Neural progenitor cell (in vitro differentiated cells): ENCODE results near the gene NEU2. TPM values are rescaled to one million over a fixed set of nuclear protein-coding genes. Genes with fewer than 3 reads are reported as not detected.
"Not testable (repeated sequence)": the region's sequence is repeated elsewhere in the genome, so short reads cannot be mapped to it uniquely, and the experiment has no call there.

Experiments used
- DNase-seq: peaks from one replicate; pipeline ENCODE4 v3.0.0-alpha.2; 2016; ENCODE audit warnings: low spot score
- H2AFZ ChIP-seq: fragments of 200-600 bp; sonication (generic); replicated peaks from 2 replicates; pipeline ENCODE4 v1.6.1; 2016; ENCODE audit warnings: antibody characterized with exemption
- H3F3A ChIP-seq: fragments of 200-600 bp; sonication (generic); 2 replicates; pipeline ENCODE4 v1.6.1; 2016; ENCODE audit warnings: antibody characterized with exemption, low read depth
- H3K27ac ChIP-seq: fragments of 200-600 bp; sonication (generic); 2 replicates; pipeline ENCODE4 v1.5.1; 2016; ENCODE audit warnings: mild to moderate bottlenecking
- H3K27me3 ChIP-seq: fragments of 200-600 bp; sonication (generic); 2 replicates; pipeline ENCODE4 v1.6.1; 2016; ENCODE audit warnings: mild to moderate bottlenecking, moderate library complexity
- H3K36me3 ChIP-seq: fragments of 200-600 bp; sonication (generic); 2 replicates; pipeline ENCODE4 v1.5.1; 2016
- H3K4me1 ChIP-seq: fragments of 200-600 bp; sonication (generic); 2 replicates; pipeline ENCODE4 v1.6.1; 2016; ENCODE audit warnings: mixed run types
- H3K4me2 ChIP-seq: fragments of 200-600 bp; sonication (generic); 2 replicates; pipeline ENCODE4 v1.6.1; 2016
- H3K4me3 ChIP-seq: fragments of 200-600 bp; sonication (generic); 2 replicates; pipeline ENCODE4 v1.5.1; 2016
- H3K79me2 ChIP-seq: fragments of 200-600 bp; sonication (generic); 2 replicates; pipeline ENCODE4 v1.6.1; 2016; ENCODE audit warnings: low read depth
- H3K9ac ChIP-seq: fragments of 200-600 bp; sonication (generic); 2 replicates; pipeline ENCODE4 v1.6.1; 2016
- H3K9me3 ChIP-seq: fragments of 200-600 bp; sonication (generic); 2 replicates; pipeline ENCODE4 v1.5.1; 2016; ENCODE audit warnings: low read depth
- H4K20me1 ChIP-seq: fragments of 200-600 bp; sonication (generic); 2 replicates; pipeline ENCODE4 v1.6.1; 2016; ENCODE audit warnings: low read depth
- H3K27ac Mint-ChIP-seq: 3 replicates; pipeline ENCODE4 v1.8.0; 2021; ENCODE audit warnings: mixed read lengths
- H3K27me3 Mint-ChIP-seq: 2 replicates; pipeline ENCODE4 v1.8.0; 2022; ENCODE audit warnings: low read depth, mild to moderate bottlenecking, inconsistent platforms, moderate library complexity, mixed read lengths; ENCODE audit not compliant: insufficient read depth
- H3K36me3 Mint-ChIP-seq: 3 replicates; pipeline ENCODE4 v1.8.0; 2021; ENCODE audit warnings: mixed read lengths
- H3K4me1 Mint-ChIP-seq: 3 replicates; pipeline ENCODE4 v1.8.0; 2021; ENCODE audit warnings: mixed read lengths
- H3K4me3 Mint-ChIP-seq: 3 replicates; pipeline ENCODE4 v1.8.0; 2021; ENCODE audit warnings: mild to moderate bottlenecking, moderate library complexity, mixed read lengths
- H3K9me3 Mint-ChIP-seq: 3 replicates; pipeline ENCODE4 v1.8.0; 2020; ENCODE audit warnings: mixed read lengths
- EZH2 ChIP-seq: fragments of 200-600 bp; sonication (generic); IDR thresholded peaks from 2 replicates; pipeline ENCODE4 v1.6.1; 2017; ENCODE audit warnings: antibody characterized with exemption, mild to moderate bottlenecking, moderate library complexity
- EZH2phosphoT487 ChIP-seq: fragments of 200-600 bp; sonication (generic); IDR thresholded peaks from 2 replicates; pipeline ENCODE4 v1.6.1; 2017; ENCODE audit warnings: antibody characterized with exemption
- total RNA-seq: library from RNA; depleted of rRNA; stranded (reverse); fragments of >200 nt; gene quantifications from 2 replicates; pipeline ENCODE4 v1.2.3, GENCODE V29; 2015; ENCODE audit warnings: low replicate concordance
- TF ChIP-seq, protein P1 (sequence below): fragments of 200-600 bp; sonication (generic); IDR thresholded peaks from 2 replicates; pipeline ENCODE4 v1.5.1; 2017; ENCODE audit warnings: antibody characterized with exemption, mild to moderate bottlenecking

The NEU2 gene
- total RNA-seq, 1 donor from 2014 or later: not detected

DNA sequence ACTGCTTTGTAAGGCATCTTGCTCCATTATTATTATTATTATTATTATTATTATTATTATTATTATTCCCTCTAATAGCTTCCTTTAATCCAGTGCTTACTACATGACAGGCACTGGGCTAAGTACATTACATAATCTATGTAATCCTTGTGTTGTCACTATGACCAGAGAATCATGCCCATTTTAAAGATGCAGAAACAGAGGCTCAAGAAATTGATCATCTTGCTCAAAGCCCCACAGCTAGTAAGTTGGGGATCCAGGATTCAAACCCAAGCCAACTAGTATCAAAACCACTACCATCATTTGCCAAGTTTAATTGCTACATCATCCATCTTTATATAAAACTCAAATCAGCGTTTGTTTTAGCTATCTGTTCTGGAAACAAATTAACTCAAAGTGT is 18.8 kb upstream of the NEU2 start:
- H3K4me1 Mint-ChIP-seq: no peaks in the 10 kb centered on the region
- H3K4me3 Mint-ChIP-seq: no peak overlapping the region
- Histone ChIP-seq H3K27me3 (no peaks in the 10 kb centered on the region), H3K79me2 (no peaks in the 10 kb centered on the region), H2AFZ (no peak overlapping the region), H3K4me1 (no peaks in the 10 kb centered on the region), H3F3A (no peaks in the 10 kb centered on the region), H3K4me3 (no peak overlapping the region), H3K9ac (no peak overlapping the region), H3K4me2 (no peak overlapping the region), H3K27ac (no peak overlapping the region), H3K9me3 (no peaks in the 10 kb centered on the region), H3K36me3 (no peaks in the 10 kb centered on the region), H4K20me1 (no peaks in the 10 kb centered on the region)
- no peak overlapping the region for H3K27ac Mint-ChIP-seq
- no peak for TF ChIP-seq EZH2phosphoT487
- TF ChIP-seq EZH2: no peak
- TF ChIP-seq, protein P1, sequence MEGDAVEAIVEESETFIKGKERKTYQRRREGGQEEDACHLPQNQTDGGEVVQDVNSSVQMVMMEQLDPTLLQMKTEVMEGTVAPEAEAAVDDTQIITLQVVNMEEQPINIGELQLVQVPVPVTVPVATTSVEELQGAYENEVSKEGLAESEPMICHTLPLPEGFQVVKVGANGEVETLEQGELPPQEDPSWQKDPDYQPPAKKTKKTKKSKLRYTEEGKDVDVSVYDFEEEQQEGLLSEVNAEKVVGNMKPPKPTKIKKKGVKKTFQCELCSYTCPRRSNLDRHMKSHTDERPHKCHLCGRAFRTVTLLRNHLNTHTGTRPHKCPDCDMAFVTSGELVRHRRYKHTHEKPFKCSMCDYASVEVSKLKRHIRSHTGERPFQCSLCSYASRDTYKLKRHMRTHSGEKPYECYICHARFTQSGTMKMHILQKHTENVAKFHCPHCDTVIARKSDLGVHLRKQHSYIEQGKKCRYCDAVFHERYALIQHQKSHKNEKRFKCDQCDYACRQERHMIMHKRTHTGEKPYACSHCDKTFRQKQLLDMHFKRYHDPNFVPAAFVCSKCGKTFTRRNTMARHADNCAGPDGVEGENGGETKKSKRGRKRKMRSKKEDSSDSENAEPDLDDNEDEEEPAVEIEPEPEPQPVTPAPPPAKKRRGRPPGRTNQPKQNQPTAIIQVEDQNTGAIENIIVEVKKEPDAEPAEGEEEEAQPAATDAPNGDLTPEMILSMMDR: no peak
- H3K36me3 Mint-ChIP-seq: no peaks in the 10 kb centered on the region
- DNase-seq: no peak
- peaks cover 3% of the 10 kb centered on the region for H3K27me3 Mint-ChIP-seq
- H3K9me3 Mint-ChIP-seq: peaks cover 6% of the 10 kb centered on the region

DNA sequence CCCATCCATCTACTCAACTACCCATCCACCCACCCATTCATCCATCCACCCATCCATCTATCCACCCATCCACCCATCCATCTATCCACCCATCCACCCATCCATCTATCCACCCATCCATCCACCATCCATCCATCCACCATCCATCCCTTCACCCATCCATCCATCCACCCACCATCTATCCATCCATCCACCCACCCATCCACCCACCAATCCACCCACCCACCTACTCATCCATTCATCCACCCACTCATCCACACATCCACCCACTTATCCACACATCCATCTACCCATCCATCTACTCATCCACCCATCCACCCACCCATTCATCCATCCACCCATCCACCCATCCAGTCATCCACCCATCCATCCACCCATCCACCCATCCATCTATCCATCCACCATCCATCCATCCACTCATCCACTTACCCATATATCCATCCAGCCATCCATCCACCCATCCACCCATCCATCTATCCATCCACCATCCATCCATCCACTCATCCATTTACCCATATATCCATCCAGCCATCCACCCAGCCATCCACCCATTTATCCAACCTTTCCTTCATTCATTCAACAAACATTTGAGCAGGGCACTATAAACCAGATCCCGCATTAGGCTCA is 17.3 kb upstream of the NEU2 start:
- H3K4me3 Mint-ChIP-seq: no peak overlapping the region
- Histone ChIP-seq H2AFZ (no peak overlapping the region), H3K36me3 (no peaks in the 10 kb centered on the region), H3F3A (no peaks in the 10 kb centered on the region), H3K4me1 (no peaks in the 10 kb centered on the region), H3K27ac (no peak overlapping the region), H3K79me2 (no peaks in the 10 kb centered on the region), H3K9ac (no peak overlapping the region), H3K27me3 (no peaks in the 10 kb centered on the region), H3K4me3 (no peak overlapping the region), H3K4me2 (no peak overlapping the region), H4K20me1 (no peaks in the 10 kb centered on the region), H3K9me3 (no peaks in the 10 kb centered on the region)
- H3K4me1 Mint-ChIP-seq: no peaks in the 10 kb centered on the region
- no peak for DNase-seq
- H3K36me3 Mint-ChIP-seq: no peaks in the 10 kb centered on the region
- peaks cover 6% of the 10 kb centered on the region for H3K9me3 Mint-ChIP-seq
- peaks cover under 1% of the 10 kb centered on the region for H3K27me3 Mint-ChIP-seq
- H3K27ac Mint-ChIP-seq: no peak overlapping the region
- TF ChIP-seq, protein P1: no peak
- TF ChIP-seq EZH2phosphoT487 (no peak), EZH2 (no peak)

DNA sequence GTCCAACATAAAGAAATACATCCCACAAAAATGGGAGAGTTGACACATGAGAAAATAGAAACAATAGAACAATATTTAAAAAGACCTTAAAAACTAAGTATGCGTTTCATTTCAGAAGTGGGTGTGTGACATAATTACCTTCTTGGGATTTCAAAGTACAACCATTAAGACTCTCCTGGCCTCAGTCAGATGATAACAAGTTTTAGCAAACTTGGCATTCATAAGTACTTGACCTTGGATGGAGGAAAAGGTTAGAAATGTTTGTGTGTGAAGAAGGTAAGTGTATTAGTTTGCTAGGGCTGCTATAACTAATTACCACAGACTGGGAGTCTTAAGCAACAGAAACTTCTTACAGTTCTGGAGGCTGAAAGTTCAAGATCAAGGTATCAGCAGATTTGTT is 14.5 kb upstream of the NEU2 start:
- Histone ChIP-seq H2AFZ (no peak overlapping the region), H3K79me2 (no peaks in the 10 kb centered on the region), H3K36me3 (no peaks in the 10 kb centered on the region), H3K4me1 (no peaks in the 10 kb centered on the region), H3K27me3 (no peaks in the 10 kb centered on the region), H3K4me3 (no peak overlapping the region), H3K4me2 (no peak overlapping the region), H3K27ac (no peak overlapping the region), H3F3A (no peaks in the 10 kb centered on the region), H3K9me3 (no peaks in the 10 kb centered on the region), H4K20me1 (no peaks in the 10 kb centered on the region), H3K9ac (no peak overlapping the region)
- H3K4me3 Mint-ChIP-seq: no peak overlapping the region
- no peak for TF ChIP-seq EZH2phosphoT487
- TF ChIP-seq, protein P1: no peak
- TF ChIP-seq EZH2: no peak
- no peak for DNase-seq
- H3K27me3 Mint-ChIP-seq: peaks cover 4% of the 10 kb centered on the region
- H3K4me1 Mint-ChIP-seq: no peaks in the 10 kb centered on the region
- H3K9me3 Mint-ChIP-seq: peaks cover 6% of the 10 kb centered on the region
- H3K27ac Mint-ChIP-seq: no peak overlapping the region
- no peaks in the 10 kb centered on the region for H3K36me3 Mint-ChIP-seq

DNA sequence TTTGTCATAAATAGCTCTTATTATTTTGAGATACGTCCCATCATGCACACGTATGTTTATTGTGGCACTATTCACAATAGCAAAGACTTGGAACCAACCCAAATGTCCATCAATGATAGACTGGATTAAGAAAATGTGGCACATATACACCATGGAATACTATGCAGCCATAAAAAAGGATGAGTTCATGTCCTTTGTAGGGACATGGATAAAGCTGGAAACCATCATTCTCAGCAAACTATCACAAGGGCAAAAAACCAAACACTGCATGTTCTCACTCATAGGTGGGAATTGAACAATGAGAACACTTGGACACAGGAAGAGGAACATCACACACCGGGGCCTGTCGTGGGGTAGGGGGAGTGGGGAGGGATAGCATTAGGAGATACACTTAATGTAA is 12.9 kb upstream of the NEU2 start:
- not testable (repeated sequence) for H3K79me2 ChIP-seq, H3K4me3 ChIP-seq, H3K36me3 ChIP-seq, H3K27ac ChIP-seq, H3K4me3 Mint-ChIP-seq, H4K20me1 ChIP-seq, H3K9me3 Mint-ChIP-seq, H3K27me3 ChIP-seq, H3K27me3 Mint-ChIP-seq, H3K9ac ChIP-seq, H3F3A ChIP-seq, H3K9me3 ChIP-seq, H3K4me1 Mint-ChIP-seq, H3K36me3 Mint-ChIP-seq, H3K4me1 ChIP-seq, H2AFZ ChIP-seq, H3K27ac Mint-ChIP-seq, DNase-seq, H3K4me2 ChIP-seq
